GM12891 (cell line): ENCODE data around the gene PCBP4.

Source experiments
- POLR2AphosphoS5 ChIP-seq: IDR thresholded peaks from 2 replicates; pipeline ENCODE4 v1.6.1; 2011; ENCODE audit warnings: low read depth, low read length, control low read depth
- SPI1 ChIP-seq: IDR thresholded peaks from 2 replicates; pipeline ENCODE4 v1.6.1; 2011; ENCODE audit warnings: low read depth, low read length, control low read depth

DNA sequence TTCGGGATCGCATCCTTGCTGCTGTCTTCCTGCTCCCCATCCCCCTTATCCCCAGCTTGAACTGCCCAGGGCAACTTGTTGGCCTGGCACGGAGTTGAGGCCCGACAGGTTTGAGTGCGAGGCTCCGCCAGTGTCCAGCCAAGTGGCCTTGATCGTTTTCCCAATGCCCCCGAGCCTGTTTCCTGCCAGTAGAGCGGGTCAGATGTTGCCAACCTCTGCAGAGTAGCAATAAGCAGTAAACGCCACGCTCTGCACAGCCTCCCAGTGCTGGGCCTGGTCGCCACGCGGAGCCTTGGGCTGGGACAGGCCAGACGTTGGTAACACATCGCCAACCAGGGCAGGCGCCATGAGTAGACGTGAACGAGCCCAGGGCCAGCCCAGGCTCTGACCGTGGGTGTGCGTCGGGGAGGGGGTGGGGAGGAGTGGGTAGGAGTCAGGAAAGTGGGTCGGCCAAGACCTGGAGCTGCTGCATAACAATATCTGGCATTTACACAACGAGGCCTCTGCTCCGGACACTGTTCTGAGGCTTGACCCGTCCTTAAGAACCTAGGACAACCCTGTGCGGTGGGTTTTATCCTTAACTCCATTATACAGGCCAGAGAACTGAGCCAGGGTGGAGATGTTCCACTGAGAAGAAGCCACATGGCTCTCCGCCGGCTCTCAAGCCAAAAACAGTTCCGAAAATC is 7.2 kb upstream of the PCBP4 start:
- TF ChIP-seq POLR2AphosphoS5 (no peak), SPI1 (no peak)
